Measurements from ENCODE around the gene SLC30A1. TPM values are rescaled to one million over a fixed set of nuclear protein-coding genes. Genes with fewer than 3 reads are reported as not detected.
"Not testable (repeated sequence)": the region's sequence is repeated elsewhere in the genome, so short reads cannot be mapped to it uniquely, and the experiment has no call there.

Gene SLC30A1, protein sequence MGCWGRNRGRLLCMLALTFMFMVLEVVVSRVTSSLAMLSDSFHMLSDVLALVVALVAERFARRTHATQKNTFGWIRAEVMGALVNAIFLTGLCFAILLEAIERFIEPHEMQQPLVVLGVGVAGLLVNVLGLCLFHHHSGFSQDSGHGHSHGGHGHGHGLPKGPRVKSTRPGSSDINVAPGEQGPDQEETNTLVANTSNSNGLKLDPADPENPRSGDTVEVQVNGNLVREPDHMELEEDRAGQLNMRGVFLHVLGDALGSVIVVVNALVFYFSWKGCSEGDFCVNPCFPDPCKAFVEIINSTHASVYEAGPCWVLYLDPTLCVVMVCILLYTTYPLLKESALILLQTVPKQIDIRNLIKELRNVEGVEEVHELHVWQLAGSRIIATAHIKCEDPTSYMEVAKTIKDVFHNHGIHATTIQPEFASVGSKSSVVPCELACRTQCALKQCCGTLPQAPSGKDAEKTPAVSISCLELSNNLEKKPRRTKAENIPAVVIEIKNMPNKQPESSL
- total RNA-seq: 10 to 100 TPM in 3 of 4 donors, 1 to 10 TPM in 1; 5.8 to 44.7 (median 34.9) TPM

DNA sequence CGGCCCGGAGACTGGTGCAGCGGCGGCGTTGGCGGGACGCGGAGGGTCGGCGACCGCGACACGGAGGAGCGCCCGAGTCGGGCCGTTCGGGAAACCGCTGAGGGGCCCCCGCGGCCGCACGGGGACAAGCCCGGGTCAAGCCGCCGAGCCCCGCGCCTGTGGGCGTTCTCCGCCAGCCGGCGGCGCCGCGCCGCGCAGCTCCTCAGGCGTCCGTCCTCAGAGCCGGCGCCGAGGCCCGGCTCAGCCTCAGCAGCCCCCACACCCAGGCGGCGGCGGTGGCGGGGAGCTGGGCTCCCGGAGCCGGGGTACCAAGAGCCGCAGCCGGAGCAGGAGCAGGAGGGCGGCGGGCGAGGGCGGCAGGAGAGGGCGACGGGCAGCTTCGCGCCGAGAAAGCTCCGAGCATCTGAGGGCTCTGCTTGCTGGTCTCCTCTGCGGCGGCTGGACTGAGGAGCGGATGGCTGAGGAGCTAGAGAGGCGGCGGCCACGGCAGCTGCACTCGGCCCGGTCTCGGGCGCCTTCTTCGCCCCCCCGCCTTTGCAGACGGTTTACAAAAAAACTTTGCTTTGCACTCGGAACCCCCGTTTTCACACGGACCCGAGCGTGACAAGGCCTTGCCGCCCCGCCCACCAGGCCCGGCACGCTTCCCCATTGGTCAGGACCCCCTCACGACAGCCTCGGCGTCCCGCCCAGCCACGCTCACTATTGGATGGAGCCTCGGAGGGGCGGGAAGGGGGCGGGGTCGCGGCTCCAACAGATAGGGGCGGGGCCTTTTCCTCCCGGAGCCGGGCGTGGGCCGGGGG is at the start of gene SLC30A1:
TSS of gene SLC30A1 (minus strand) at position 522 of the 800 bp plus-strand sequence. CDS start 549 bp downstream, outside the sequence.
- Histone ChIP-seq H3K27ac (peak within 1 kb of the TSS; percentile 90 to 98 (median 94)), H3K27me3 (no peaks in the 10 kb centered on the region), H3K4me1 (peaks cover 0 to 16% (median 8%) of the 10 kb centered on the region in 4 donors), H3K36me3 (peaks cover 0 to 11% (median 0%) of the 10 kb centered on the region in 3 donors), H3K4me3 (peak within 1 kb of the TSS; percentile 67 to 90 (median 84)), H3K9me3 (no peaks in the 10 kb centered on the region)
- TF ChIP-seq, protein P1, sequence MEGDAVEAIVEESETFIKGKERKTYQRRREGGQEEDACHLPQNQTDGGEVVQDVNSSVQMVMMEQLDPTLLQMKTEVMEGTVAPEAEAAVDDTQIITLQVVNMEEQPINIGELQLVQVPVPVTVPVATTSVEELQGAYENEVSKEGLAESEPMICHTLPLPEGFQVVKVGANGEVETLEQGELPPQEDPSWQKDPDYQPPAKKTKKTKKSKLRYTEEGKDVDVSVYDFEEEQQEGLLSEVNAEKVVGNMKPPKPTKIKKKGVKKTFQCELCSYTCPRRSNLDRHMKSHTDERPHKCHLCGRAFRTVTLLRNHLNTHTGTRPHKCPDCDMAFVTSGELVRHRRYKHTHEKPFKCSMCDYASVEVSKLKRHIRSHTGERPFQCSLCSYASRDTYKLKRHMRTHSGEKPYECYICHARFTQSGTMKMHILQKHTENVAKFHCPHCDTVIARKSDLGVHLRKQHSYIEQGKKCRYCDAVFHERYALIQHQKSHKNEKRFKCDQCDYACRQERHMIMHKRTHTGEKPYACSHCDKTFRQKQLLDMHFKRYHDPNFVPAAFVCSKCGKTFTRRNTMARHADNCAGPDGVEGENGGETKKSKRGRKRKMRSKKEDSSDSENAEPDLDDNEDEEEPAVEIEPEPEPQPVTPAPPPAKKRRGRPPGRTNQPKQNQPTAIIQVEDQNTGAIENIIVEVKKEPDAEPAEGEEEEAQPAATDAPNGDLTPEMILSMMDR (IDR thresholded peaks at IDR 0.05): peak in 2 of 6 experiments; percentile 1 to 13
- TF ChIP-seq POLR2A (IDR thresholded peaks at IDR 0.05): peak; percentile 92 to 94
- DNase-seq: peak; percentile 100

DNA sequence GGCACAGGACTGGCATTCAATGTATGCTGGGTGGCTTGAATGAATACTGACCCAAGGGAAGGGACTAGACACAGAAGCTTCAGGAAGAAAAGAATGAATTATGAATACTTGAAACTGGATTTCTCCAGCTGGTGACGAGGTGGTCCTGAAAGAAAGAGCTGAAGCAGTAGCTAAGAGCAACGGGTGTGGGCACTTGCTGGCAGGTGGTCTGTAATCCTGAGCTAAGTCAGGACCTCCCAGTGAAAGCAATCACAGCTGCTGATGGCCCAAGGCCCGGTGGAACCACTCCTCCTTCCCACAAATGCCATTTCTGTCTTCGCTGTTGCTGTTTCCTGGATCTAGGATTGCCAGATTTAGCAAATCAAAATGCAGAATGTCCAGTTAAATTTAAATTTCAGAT is 49.5 kb upstream of the SLC30A1 start:
- Histone ChIP-seq H3K36me3 (no peaks in the 10 kb centered on the region), H3K27me3 (no peaks in the 10 kb centered on the region), H3K27ac (no peak overlapping the region), H3K9me3 (no peaks in the 10 kb centered on the region), H3K4me3 (no peak overlapping the region), H3K4me1 (no peaks in the 10 kb centered on the region)
- DNase-seq: no peak
- TF ChIP-seq, protein P1 (IDR thresholded peaks at IDR 0.05): no peak
- no peak for TF ChIP-seq POLR2A (IDR thresholded peaks at IDR 0.05)

DNA sequence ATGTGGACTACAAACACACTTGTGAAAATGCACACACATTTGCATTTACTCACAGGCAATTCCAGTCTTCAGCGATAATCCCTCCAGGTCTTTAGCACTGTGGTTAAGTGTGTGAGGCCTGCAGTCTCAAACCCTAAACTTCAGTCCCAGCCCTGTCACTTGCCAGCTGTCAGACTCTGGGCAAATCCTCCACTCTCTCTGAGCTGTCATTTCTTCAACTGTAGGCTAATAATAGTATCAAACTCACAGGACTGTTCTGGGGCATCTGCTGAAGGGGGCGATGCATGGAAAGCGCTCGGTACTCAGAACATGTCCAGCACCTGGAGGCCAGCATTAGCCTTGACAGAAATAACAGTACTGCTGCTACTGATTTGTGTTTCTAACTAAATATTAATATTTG is 48.3 kb upstream of the SLC30A1 start:
- H3K9me3 ChIP-seq: no peaks in the 10 kb centered on the region
- H3K36me3 ChIP-seq: no peaks in the 10 kb centered on the region
- TF ChIP-seq, protein P1 (IDR thresholded peaks at IDR 0.05): no peak
- TF ChIP-seq POLR2A (IDR thresholded peaks at IDR 0.05): no peak
- DNase-seq: peak in 1 of 3 donors; percentile 15
- no peak overlapping the region for H3K27ac ChIP-seq
- no peak overlapping the region for H3K4me3 ChIP-seq
- no peaks in the 10 kb centered on the region for H3K4me1 ChIP-seq
- H3K27me3 ChIP-seq: no peaks in the 10 kb centered on the region

DNA sequence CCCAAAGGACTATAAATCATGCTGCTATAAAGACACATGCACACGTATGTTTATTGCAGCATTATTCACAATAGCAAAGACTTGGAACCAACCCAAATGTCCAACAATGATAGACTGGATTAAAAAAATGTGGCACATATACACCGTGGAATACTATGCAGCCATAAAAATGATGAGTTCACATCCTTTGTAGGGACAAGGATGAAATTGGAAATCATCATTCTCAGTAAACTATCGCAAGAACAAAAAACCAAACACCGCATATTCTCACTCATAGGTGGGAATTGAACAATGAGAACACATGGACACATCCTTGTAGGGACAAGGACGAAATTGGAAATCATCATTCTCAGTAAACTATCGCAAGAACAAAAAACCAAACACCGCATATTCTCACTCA is 46.9 kb upstream of the SLC30A1 start:
- not testable (repeated sequence) for H3K27ac ChIP-seq, H3K9me3 ChIP-seq, H3K4me1 ChIP-seq, H3K4me3 ChIP-seq, DNase-seq, H3K36me3 ChIP-seq, H3K27me3 ChIP-seq

DNA sequence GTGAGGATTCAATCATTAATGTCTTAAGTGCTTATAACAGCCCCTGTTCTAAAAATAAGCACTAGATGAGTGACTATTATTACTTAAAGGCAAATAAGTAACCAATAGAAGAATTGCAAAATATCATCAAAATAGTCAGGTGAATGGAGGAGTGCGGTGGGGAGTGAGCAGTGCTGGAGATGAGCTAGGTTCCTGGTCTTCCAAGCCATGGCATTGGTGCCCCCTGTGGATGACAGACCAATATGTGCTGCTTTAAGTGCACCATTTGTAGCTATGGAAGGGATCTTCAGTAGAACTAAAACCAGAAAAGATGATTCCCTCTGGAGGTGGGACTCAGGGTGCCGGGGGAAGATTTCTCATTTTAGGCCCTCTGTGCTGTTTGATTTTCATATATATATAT is 46.1 kb upstream of the SLC30A1 start:
- Histone ChIP-seq H3K9me3 (no peaks in the 10 kb centered on the region), H3K27me3 (no peaks in the 10 kb centered on the region), H3K4me3 (no peak overlapping the region), H3K4me1 (no peaks in the 10 kb centered on the region), H3K36me3 (no peaks in the 10 kb centered on the region), H3K27ac (no peak overlapping the region)
- DNase-seq: peak in 2 of 3 donors; percentile 37 to 75
- no peak for TF ChIP-seq POLR2A (IDR thresholded peaks at IDR 0.05)
- TF ChIP-seq, protein P1 (IDR thresholded peaks at IDR 0.05): peak in 5 of 6 experiments; percentile 12 to 55 (median 37)

Measured in Peyer's patch (tissue), 4 donors.